ENCODE data around the gene MINDY4B.

MINDY4B gene

GRCh38 chr3:150897592-150897991 lies 7.6 kb downstream of the MINDY4B start:
- ChIA-PET POLR2A (no interaction called here), CTCF (no interaction called here)
- no peak for DNase-seq (ENCODE audit: extremely low spot score)
- no peak for TF ChIP-seq ZNF384 (IDR thresholded peaks at IDR 0.05)
- no peak for TF ChIP-seq FOXA1 (IDR thresholded peaks at IDR 0.05)
- TF ChIP-seq NFRKB (IDR thresholded peaks at IDR 0.05) = no peak
- TF ChIP-seq PKNOX1 (IDR thresholded peaks at IDR 0.05) = no peak
- no peak for TF ChIP-seq FOXM1 (IDR thresholded peaks at IDR 0.05; ENCODE audit: borderline replicate concordance)
- no peak for TF ChIP-seq TARDBP (IDR thresholded peaks at IDR 0.05)
- TF ChIP-seq BHLHE40 (IDR thresholded peaks at IDR 0.05; ENCODE audit: borderline replicate concordance) = no peak

DNA sequence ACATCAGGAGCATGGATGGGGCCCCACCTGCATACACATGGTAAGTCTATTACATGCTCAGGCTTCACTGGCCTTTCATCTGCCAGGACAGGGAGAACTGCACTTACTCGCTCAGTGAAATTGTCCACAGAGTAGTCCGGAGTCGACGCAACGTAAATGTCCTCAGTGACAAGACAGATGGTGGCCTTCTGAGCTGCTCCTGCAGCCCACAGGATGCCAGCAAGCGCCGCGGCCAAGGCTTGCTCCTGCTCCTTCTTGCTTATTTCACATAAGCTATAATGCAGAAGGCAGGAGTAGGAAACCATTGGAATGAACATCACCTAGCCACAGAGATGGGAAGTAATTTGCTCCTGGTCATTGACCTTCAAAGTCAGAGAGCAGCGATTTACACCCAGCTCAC lies 14.4 kb downstream of the MINDY4B start:
- no peak for TF ChIP-seq HDGF (IDR thresholded peaks at IDR 0.05; ENCODE audit: borderline replicate concordance)
- TF ChIP-seq FOXM1 (IDR thresholded peaks at IDR 0.05; ENCODE audit: borderline replicate concordance) = no peak
- no peak for TF ChIP-seq NFRKB (IDR thresholded peaks at IDR 0.05)
- no peak for TF ChIP-seq ELF4 (IDR thresholded peaks at IDR 0.05)
- TF ChIP-seq PKNOX1 (IDR thresholded peaks at IDR 0.05) = no peak
- no peak for TF ChIP-seq ARNT (IDR thresholded peaks at IDR 0.05)
- no peak for TF ChIP-seq FOXK2 (IDR thresholded peaks at IDR 0.05)
- no peak for TF ChIP-seq BHLHE40 (IDR thresholded peaks at IDR 0.05; ENCODE audit: borderline replicate concordance)
- no peak for TF ChIP-seq TARDBP (IDR thresholded peaks at IDR 0.05)
- TF ChIP-seq ZNF384 (IDR thresholded peaks at IDR 0.05) = no peak
- TF ChIP-seq CTBP1 (IDR thresholded peaks at IDR 0.05; ENCODE audit: borderline replicate concordance) = no peak
- no peak for TF ChIP-seq SP1 (IDR thresholded peaks at IDR 0.05)
- no peak for TF ChIP-seq FOXA1 (IDR thresholded peaks at IDR 0.05)
- TF ChIP-seq SUZ12 (IDR thresholded peaks at IDR 0.05) = no peak
- no peak for TF ChIP-seq LEF1 (IDR thresholded peaks at IDR 0.05; ENCODE audit: borderline replicate concordance)
- TF ChIP-seq L3MBTL2 (conservative IDR thresholded peaks at IDR 0.05) = no peak
- ChIA-PET CTCF (interaction anchor here (0.6 kb wide), 1 partner anchor 367 kb away, joined by 9 read pairs; no protein-coding TSS in a partner anchor), POLR2A (no interaction called here)
- no peak for DNase-seq (ENCODE audit: extremely low spot score)

- POLR2A ChIA-PET = no interaction called here
Measured at GRCh38 chr3:150890295-150890694, 14.9 kb downstream of the MINDY4B start.

GRCh38 chr3:150889106-150889505 lies 16.1 kb downstream of the MINDY4B start:
- TF ChIP-seq ZNF384 (IDR thresholded peaks at IDR 0.05) (no peak), PKNOX1 (IDR thresholded peaks at IDR 0.05) (peak; percentile 63)
- ChIA-PET POLR2A (no interaction called here), CTCF (interaction anchor here (0.8 kb wide), 1 partner anchor 29 kb away, joined by 3 read pairs; no protein-coding TSS in a partner anchor)
- DNase-seq (ENCODE audit: extremely low spot score) = no peak

More at GRCh38 chr3:150890295-150890694, 14.9 kb downstream of the MINDY4B start:
- TF ChIP-seq TARDBP (IDR thresholded peaks at IDR 0.05) (no peak), FOXA1 (IDR thresholded peaks at IDR 0.05) (no peak), CTBP1 (IDR thresholded peaks at IDR 0.05; ENCODE audit: borderline replicate concordance) (no peak), FOXK2 (IDR thresholded peaks at IDR 0.05) (no peak), L3MBTL2 (conservative IDR thresholded peaks at IDR 0.05) (no peak), LEF1 (IDR thresholded peaks at IDR 0.05; ENCODE audit: borderline replicate concordance) (no peak), ELF4 (IDR thresholded peaks at IDR 0.05) (no peak), FOXM1 (IDR thresholded peaks at IDR 0.05; ENCODE audit: borderline replicate concordance) (no peak), BHLHE40 (IDR thresholded peaks at IDR 0.05; ENCODE audit: borderline replicate concordance) (no peak), SP1 (IDR thresholded peaks at IDR 0.05) (no peak), ZNF384 (IDR thresholded peaks at IDR 0.05) (no peak), ARNT (IDR thresholded peaks at IDR 0.05) (no peak), NFRKB (IDR thresholded peaks at IDR 0.05) (no peak), SUZ12 (IDR thresholded peaks at IDR 0.05) (no peak), PKNOX1 (IDR thresholded peaks at IDR 0.05) (no peak), HDGF (IDR thresholded peaks at IDR 0.05; ENCODE audit: borderline replicate concordance) (no peak)
- CTCF ChIA-PET = interaction anchor here (0.6 kb wide), 1 partner anchor 366 kb away, joined by 9 read pairs; no protein-coding TSS in a partner anchor
- no peak for DNase-seq (ENCODE audit: extremely low spot score)

DNA sequence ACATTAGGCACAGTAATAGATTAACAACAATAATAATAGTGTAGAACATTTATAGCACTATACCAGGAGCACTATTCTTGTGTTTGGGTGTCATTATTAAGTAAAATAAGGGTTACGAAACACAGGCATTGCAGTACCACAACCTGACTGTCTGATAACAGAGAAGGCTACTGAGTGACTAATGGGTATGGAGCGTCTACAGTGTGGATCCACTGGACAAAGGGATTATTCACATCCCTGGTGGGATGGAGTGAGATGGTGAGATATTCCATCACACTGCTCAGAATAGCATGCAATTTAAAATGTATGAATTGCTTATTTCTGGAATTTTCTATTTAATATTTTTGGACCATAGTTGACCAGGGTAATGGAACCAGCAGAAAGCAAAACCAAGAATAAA lies 18.2 kb downstream of the MINDY4B start:
- CTCF ChIA-PET = no interaction called here
- no peak for TF ChIP-seq ELF4 (IDR thresholded peaks at IDR 0.05)
- no peak for TF ChIP-seq SP1 (IDR thresholded peaks at IDR 0.05)
- TF ChIP-seq FOXK2 (IDR thresholded peaks at IDR 0.05) = no peak
- no peak for TF ChIP-seq SUZ12 (IDR thresholded peaks at IDR 0.05)
- no peak for TF ChIP-seq CTBP1 (IDR thresholded peaks at IDR 0.05; ENCODE audit: borderline replicate concordance)
- TF ChIP-seq HDGF (IDR thresholded peaks at IDR 0.05; ENCODE audit: borderline replicate concordance) = no peak
- no peak for TF ChIP-seq FOXA1 (IDR thresholded peaks at IDR 0.05)
- TF ChIP-seq ZNF384 (IDR thresholded peaks at IDR 0.05) = no peak
- TF ChIP-seq BHLHE40 (IDR thresholded peaks at IDR 0.05; ENCODE audit: borderline replicate concordance) = no peak
- no peak for TF ChIP-seq LEF1 (IDR thresholded peaks at IDR 0.05; ENCODE audit: borderline replicate concordance)
- TF ChIP-seq PKNOX1 (IDR thresholded peaks at IDR 0.05) = no peak
- TF ChIP-seq NFRKB (IDR thresholded peaks at IDR 0.05) = no peak
- DNase-seq (ENCODE audit: extremely low spot score) = no peak
- POLR2A ChIA-PET = no interaction called here

All from HEK293T (cell line).